Testis (tissue), 2 donors: ENCODE measurements around the gene PSMD14.

Experiments
- POLR2A ChIP-seq: fragments of 450-650 bp; IDR thresholded peaks from one replicate; pipeline ENCODE4 v1.6.1; 2017; ENCODE audit warnings: antibody characterized with exemption, mild to moderate bottlenecking, moderate library complexity
- TF ChIP-seq, protein P1 (sequence below), 3 experiments: fragments of 450-650 bp in 2 of 3; fragments of 200-600 bp in 1 of 3; sonication (generic) in 1 of 3; IDR thresholded peaks; one replicate each; pipeline ENCODE4 v1.5.1; 2016 to 2019; ENCODE audit warnings: antibody characterized with exemption in 3 of 3, mild to moderate bottlenecking in 2 of 3, moderate library complexity in 1 of 3

DNA sequence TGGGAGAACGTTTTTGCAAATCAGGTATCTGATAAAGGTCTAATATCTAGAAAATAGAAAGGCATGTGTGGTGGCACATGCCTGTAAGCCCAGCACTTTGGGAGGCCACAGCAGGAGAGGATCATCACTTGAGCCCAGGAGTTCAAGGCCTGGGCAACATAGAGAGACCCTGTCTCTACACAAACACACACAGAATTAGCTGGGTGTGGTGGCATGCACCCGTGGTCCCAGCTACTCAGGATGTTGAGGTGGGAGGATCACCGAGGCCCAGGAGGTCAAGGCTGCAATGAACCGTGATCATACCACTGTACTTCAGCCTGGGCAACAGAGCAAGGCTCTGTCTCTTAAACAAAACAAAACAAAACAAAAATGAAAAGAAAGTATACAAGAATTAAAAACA lies 94.1 kb downstream of the PSMD14 start:
- TF ChIP-seq, protein P1, sequence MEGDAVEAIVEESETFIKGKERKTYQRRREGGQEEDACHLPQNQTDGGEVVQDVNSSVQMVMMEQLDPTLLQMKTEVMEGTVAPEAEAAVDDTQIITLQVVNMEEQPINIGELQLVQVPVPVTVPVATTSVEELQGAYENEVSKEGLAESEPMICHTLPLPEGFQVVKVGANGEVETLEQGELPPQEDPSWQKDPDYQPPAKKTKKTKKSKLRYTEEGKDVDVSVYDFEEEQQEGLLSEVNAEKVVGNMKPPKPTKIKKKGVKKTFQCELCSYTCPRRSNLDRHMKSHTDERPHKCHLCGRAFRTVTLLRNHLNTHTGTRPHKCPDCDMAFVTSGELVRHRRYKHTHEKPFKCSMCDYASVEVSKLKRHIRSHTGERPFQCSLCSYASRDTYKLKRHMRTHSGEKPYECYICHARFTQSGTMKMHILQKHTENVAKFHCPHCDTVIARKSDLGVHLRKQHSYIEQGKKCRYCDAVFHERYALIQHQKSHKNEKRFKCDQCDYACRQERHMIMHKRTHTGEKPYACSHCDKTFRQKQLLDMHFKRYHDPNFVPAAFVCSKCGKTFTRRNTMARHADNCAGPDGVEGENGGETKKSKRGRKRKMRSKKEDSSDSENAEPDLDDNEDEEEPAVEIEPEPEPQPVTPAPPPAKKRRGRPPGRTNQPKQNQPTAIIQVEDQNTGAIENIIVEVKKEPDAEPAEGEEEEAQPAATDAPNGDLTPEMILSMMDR (IDR thresholded peaks at IDR 0.05) = no peak
- TF ChIP-seq POLR2A = no peak
